Transverse colon (tissue), 3 donors: ENCODE measurements around the gene FBXL16.

Source experiments
- CTCF ChIP-seq, 5 experiments: fragments of 200-600 bp in 3 of 5; fragments of 450-650 bp in 2 of 5; sonication (generic) in 3 of 5; IDR thresholded peaks; 1 replicate in 2 of 5; 2 replicates in 3 of 5; pipeline ENCODE4 v1.5.1; 2016 to 2017; ENCODE audit warnings: antibody characterized with exemption in 5 of 5, inconsistent platforms in 3 of 5, mild to moderate bottlenecking in 2 of 5, moderate library complexity in 1 of 5
- EP300 ChIP-seq: sonication (generic); formaldehyde crosslinking; IDR thresholded peaks from one replicate; pipeline ENCODE4 v1.6.1; 2017; ENCODE audit warnings: antibody characterized with exemption, low read depth
- POLR2A ChIP-seq: fragments of 450-650 bp; IDR thresholded peaks from one replicate; pipeline ENCODE4 v1.6.1; 2016; ENCODE audit warnings: antibody characterized with exemption, mild to moderate bottlenecking, moderate library complexity

DNA sequence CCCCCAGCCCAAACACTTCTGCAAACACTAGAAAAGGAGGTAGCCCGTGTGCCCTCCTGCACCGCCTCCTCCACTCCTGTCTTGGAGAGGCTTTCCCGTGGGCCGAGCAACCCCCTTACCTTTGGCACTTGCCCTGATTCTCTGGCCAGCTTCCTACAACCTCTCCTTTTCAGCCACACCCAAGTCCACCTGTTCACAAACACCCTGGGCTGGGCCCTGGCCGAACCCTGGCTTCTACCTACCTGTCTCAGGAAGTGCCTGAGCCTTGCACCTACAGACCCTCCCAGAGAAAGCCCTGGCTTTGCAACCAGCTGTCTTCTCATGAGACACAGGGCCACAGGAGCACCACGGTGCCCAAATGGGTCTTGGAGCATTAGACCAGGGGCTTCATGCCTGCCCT, 13.3 kb upstream of the FBXL16 start:
- TF ChIP-seq CTCF (IDR thresholded peaks at IDR 0.05): no peak
- peak; percentile 12 for TF ChIP-seq POLR2A
- TF ChIP-seq EP300: no peak
